HL-60/S4 treated with retinoic acid at 250 ng/mL for 4 days and 3 days (cell line): ENCODE results near the gene PTPRD.

Experiments
- in situ Hi-C: fragments of 300-500 bp; cut with MboI; formaldehyde crosslinking; loops from 2 replicates; pipeline ENCODE4 v1.7.0; 2022; ENCODE audit warnings: low sequenced_read_pairs

Gene PTPRD

GRCh38 chr9:9645006-9645405, 967.8 kb downstream of the PTPRD start:
- in situ Hi-C loops: no loop called here

- in situ Hi-C loops: no loop called here
These were observed 981.5 kb downstream of the PTPRD start for GRCh38 chr9:9631284-9631683.

GRCh38 chr9:9625248-9625647, 987.6 kb downstream of the PTPRD start:
- in situ Hi-C loops: no loop called here

- in situ Hi-C loops: no loop called here
These were observed 989.3 kb downstream of the PTPRD start for GRCh38 chr9:9623506-9623905.

GRCh38 chr9:9621355-9621940, 991.4 kb downstream of the PTPRD start:
- in situ Hi-C loops: no loop called here

GRCh38 chr9:9620736-9621135, 992.1 kb downstream of the PTPRD start:
- in situ Hi-C loops: no loop called here

- in situ Hi-C loops: no loop called here
These were observed 997.7 kb downstream of the PTPRD start for GRCh38 chr9:9615086-9615485.

GRCh38 chr9:9614607-9615006, 998.2 kb downstream of the PTPRD start:
- in situ Hi-C loops: no loop called here

- in situ Hi-C loops: no loop called here
These were observed 1000.0 kb downstream of the PTPRD start for GRCh38 chr9:9612755-9613154.

- in situ Hi-C loops: no loop called here
These were observed 1000.5 kb downstream of the PTPRD start for GRCh38 chr9:9612270-9612669.

- in situ Hi-C loops: no loop called here
These were observed 1007.1 kb downstream of the PTPRD start for GRCh38 chr9:9605681-9606080.

- in situ Hi-C loops: no loop called here
These were observed 1009.5 kb downstream of the PTPRD start for GRCh38 chr9:9603345-9603744.

- in situ Hi-C loops: no loop called here
These were observed 1014.1 kb downstream of the PTPRD start for GRCh38 chr9:9598723-9599122.

- in situ Hi-C loops: no loop called here
These were observed 1020.7 kb downstream of the PTPRD start for GRCh38 chr9:9592104-9592503.

GRCh38 chr9:9585920-9586319, 1026.9 kb downstream of the PTPRD start:
- in situ Hi-C loops: no loop called here

- in situ Hi-C loops: no loop called here
These were observed 1038.7 kb downstream of the PTPRD start for GRCh38 chr9:9574080-9574479.

GRCh38 chr9:9565700-9566099, 1047.1 kb downstream of the PTPRD start:
- in situ Hi-C loops: no loop called here

- in situ Hi-C loops: no loop called here
These were observed 1049.0 kb downstream of the PTPRD start for GRCh38 chr9:9563817-9564216.

- in situ Hi-C loops: no loop called here
These were observed 1052.3 kb downstream of the PTPRD start for GRCh38 chr9:9560382-9561035.

- in situ Hi-C loops: no loop called here
These were observed 1053.9 kb downstream of the PTPRD start for GRCh38 chr9:9558907-9559306.

GRCh38 chr9:9557804-9558334, 1054.9 kb downstream of the PTPRD start:
- in situ Hi-C loops: no loop called here
